ENCODE measurements around the gene LRRC28. TPM values are rescaled to one million over a fixed set of nuclear protein-coding genes. Genes with fewer than 3 reads are reported as not detected.

LRRC28 gene
- total and polyA plus RNA-seq, 4 donors, result 7.7 to 66.1 (median 13.0) TPM

GRCh38 chr15:99324082-99324620 is 72.9 kb downstream of the LRRC28 start:
- H3K27ac ChIP-seq (ENCODE audit: low read depth in 1 of 2, low read length in 1 of 2), result peak overlapping the region in 1 of 2 donors; percentile 60
- TF ChIP-seq CTCF (IDR thresholded peaks at IDR 0.05; ENCODE audit: control extremely low read depth, extremely low read depth), result no peak
- H3K4me3 ChIP-seq, result no peak overlapping the region
- no peaks in the 10 kb centered on the region for H3K27me3 ChIP-seq (ENCODE audit: control insufficient read depth in 3 of 3, insufficient read depth in 3 of 3, low read length in 2 of 3)
- H3K9me3 ChIP-seq (ENCODE audit: control insufficient read depth in 4 of 4, insufficient read depth in 3 of 4, low read length in 3 of 4), result no peaks in the 10 kb centered on the region
- DNase-seq (peak in 2 of 3 donors; percentile 7 to 28), ATAC-seq (ENCODE audit: insufficient read depth, low FRiP score) (peak; percentile 79)
- H3K4me1 ChIP-seq (ENCODE audit: control insufficient read depth in 5 of 5, insufficient read depth in 5 of 5, low read length in 5 of 5), result peaks cover 0 to 10% (median 0%) of the 10 kb centered on the region in 5 donors
- no peaks in the 10 kb centered on the region for H3K36me3 ChIP-seq (ENCODE audit: control insufficient read depth in 4 of 4, insufficient read depth in 4 of 4, low read length in 4 of 4)
- WGBS, 2 donors, result 58 to 76% methylated on average over 9 of the region's 9 CpGs
- no peak overlapping the region for H3K9ac ChIP-seq (ENCODE audit: insufficient read depth in 1 of 2, low read length in 2 of 2)

- Histone ChIP-seq H3K9ac (ENCODE audit: insufficient read depth in 1 of 2, low read length in 2 of 2) (no peak overlapping the region), H3K27me3 (ENCODE audit: control insufficient read depth in 3 of 3, insufficient read depth in 3 of 3, low read length in 2 of 3) (no peaks in the 10 kb centered on the region), H3K27ac (ENCODE audit: low read depth in 1 of 2, low read length in 1 of 2) (peak overlapping the region in 1 of 2 donors; percentile 50), H3K9me3 (ENCODE audit: control insufficient read depth in 4 of 4, insufficient read depth in 3 of 4, low read length in 3 of 4) (no peaks in the 10 kb centered on the region), H3K4me3 (no peak overlapping the region), H3K4me1 (ENCODE audit: control insufficient read depth in 5 of 5, insufficient read depth in 5 of 5, low read length in 5 of 5) (peaks cover 0 to 10% (median 0%) of the 10 kb centered on the region in 5 donors), H3K36me3 (ENCODE audit: control insufficient read depth in 4 of 4, insufficient read depth in 4 of 4, low read length in 4 of 4) (no peaks in the 10 kb centered on the region)
- ATAC-seq (ENCODE audit: insufficient read depth, low FRiP score), result no peak
- 76 to 83% methylated on average over 1 of the region's 1 CpG for WGBS, 2 donors
- TF ChIP-seq CTCF (IDR thresholded peaks at IDR 0.05; ENCODE audit: control extremely low read depth, extremely low read depth), result no peak
- no peak for DNase-seq
These were observed 73.4 kb downstream of the LRRC28 start for GRCh38 chr15:99324700-99325099.

GRCh38 chr15:99326235-99326634 is 75.0 kb downstream of the LRRC28 start:
- Histone ChIP-seq H3K4me3 (no peak overlapping the region), H3K9ac (ENCODE audit: insufficient read depth in 1 of 2, low read length in 2 of 2) (no peak overlapping the region), H3K27me3 (ENCODE audit: control insufficient read depth in 3 of 3, insufficient read depth in 3 of 3, low read length in 2 of 3) (no peaks in the 10 kb centered on the region), H3K27ac (ENCODE audit: low read depth in 1 of 2, low read length in 1 of 2) (no peak overlapping the region), H3K9me3 (ENCODE audit: control insufficient read depth in 4 of 4, insufficient read depth in 3 of 4, low read length in 3 of 4) (no peaks in the 10 kb centered on the region), H3K4me1 (ENCODE audit: control insufficient read depth in 5 of 5, insufficient read depth in 5 of 5, low read length in 5 of 5) (peaks cover 0 to 10% (median 0%) of the 10 kb centered on the region in 5 donors), H3K36me3 (ENCODE audit: control insufficient read depth in 4 of 4, insufficient read depth in 4 of 4, low read length in 4 of 4) (no peaks in the 10 kb centered on the region)
- ATAC-seq (ENCODE audit: insufficient read depth, low FRiP score) (no peak), DNase-seq (no peak)
- TF ChIP-seq CTCF (IDR thresholded peaks at IDR 0.05; ENCODE audit: control extremely low read depth, extremely low read depth), result no peak
- 94 to 100% methylated on average over 1 of the region's 1 CpG for WGBS, 2 donors
